ENCODE results near the gene LSM14B.
A peak's percentile ranks its signal among the peaks of the same experiment; 100 is the strongest.

Gene LSM14B

GRCh38 chr20:62156592-62157386 lies 34.5 kb downstream of the LSM14B start:
- H3K4me3 ChIP-seq (ENCODE audit: low read depth, low read length): no peak overlapping the region
- TF ChIP-seq, protein P1, sequence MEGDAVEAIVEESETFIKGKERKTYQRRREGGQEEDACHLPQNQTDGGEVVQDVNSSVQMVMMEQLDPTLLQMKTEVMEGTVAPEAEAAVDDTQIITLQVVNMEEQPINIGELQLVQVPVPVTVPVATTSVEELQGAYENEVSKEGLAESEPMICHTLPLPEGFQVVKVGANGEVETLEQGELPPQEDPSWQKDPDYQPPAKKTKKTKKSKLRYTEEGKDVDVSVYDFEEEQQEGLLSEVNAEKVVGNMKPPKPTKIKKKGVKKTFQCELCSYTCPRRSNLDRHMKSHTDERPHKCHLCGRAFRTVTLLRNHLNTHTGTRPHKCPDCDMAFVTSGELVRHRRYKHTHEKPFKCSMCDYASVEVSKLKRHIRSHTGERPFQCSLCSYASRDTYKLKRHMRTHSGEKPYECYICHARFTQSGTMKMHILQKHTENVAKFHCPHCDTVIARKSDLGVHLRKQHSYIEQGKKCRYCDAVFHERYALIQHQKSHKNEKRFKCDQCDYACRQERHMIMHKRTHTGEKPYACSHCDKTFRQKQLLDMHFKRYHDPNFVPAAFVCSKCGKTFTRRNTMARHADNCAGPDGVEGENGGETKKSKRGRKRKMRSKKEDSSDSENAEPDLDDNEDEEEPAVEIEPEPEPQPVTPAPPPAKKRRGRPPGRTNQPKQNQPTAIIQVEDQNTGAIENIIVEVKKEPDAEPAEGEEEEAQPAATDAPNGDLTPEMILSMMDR (IDR thresholded peaks at IDR 0.05; ENCODE audit: borderline replicate concordance, insufficient read depth, low read depth, low read length): peak; percentile 80

GRCh38 chr20:62157387-62158087 lies 35.3 kb downstream of the LSM14B start:
- TF ChIP-seq, protein P1 (IDR thresholded peaks at IDR 0.05; ENCODE audit: borderline replicate concordance, insufficient read depth, low read depth, low read length): no peak

GRCh38 chr20:62158088-62158400 lies 35.8 kb downstream of the LSM14B start:
- TF ChIP-seq, protein P1 (IDR thresholded peaks at IDR 0.05; ENCODE audit: borderline replicate concordance, insufficient read depth, low read depth, low read length): no peak

More at GRCh38 chr20:62157387-62158087, 35.3 kb downstream of the LSM14B start:
- no peak overlapping the region for H3K4me3 ChIP-seq (ENCODE audit: low read depth, low read length)

DNA sequence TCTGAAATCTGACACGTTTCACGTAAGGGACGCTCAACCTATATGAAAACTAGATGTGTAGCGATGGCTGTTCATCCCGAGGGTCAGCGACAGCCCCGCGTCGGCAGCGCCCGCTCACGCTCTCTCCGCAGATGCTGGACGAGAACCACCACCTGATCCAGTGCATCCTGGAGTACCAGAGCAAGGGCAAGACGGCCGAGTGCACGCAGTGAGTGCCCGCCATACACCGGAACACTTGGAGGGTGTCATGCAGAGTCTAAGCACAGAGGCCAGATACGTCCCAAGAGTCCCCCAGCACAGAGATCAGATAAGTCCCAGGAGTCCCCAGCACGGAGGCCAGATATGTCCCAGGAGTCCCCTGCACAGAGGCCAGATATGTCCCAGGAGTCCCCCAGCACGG lies 36.3 kb downstream of the LSM14B start:
- no peak overlapping the region for H3K4me3 ChIP-seq (ENCODE audit: low read depth, low read length)
- TF ChIP-seq, protein P1 (IDR thresholded peaks at IDR 0.05; ENCODE audit: borderline replicate concordance, insufficient read depth, low read depth, low read length): no peak

More at GRCh38 chr20:62158088-62158400, 35.8 kb downstream of the LSM14B start:
- no peak overlapping the region for H3K4me3 ChIP-seq (ENCODE audit: low read depth, low read length)

DNA sequence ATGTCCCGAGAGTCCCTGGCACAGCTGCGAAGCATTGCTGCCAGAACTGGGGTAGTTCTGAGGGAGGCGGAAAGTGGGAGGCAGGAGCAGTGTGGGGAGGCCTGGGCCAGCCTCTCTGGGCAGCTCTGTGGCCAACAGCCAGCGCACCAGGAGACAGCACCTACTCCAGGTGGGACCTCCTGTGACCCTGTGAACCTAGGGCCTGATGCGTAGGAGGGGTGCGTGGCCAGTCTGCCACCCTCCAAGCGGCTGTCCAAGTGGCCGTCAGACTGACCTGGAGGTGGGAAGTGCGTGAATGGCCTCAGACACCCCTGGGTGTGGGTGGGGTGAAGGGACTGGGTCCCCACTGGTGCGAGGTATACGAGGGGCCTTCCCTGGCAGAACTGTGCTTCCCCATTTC lies 36.8 kb downstream of the LSM14B start:
- TF ChIP-seq, protein P1 (IDR thresholded peaks at IDR 0.05; ENCODE audit: borderline replicate concordance, insufficient read depth, low read depth, low read length): no peak
- no peak overlapping the region for H3K4me3 ChIP-seq (ENCODE audit: low read depth, low read length)

GRCh38 chr20:62159839-62160238 lies 37.6 kb downstream of the LSM14B start:
- TF ChIP-seq, protein P1 (IDR thresholded peaks at IDR 0.05; ENCODE audit: borderline replicate concordance, insufficient read depth, low read depth, low read length): no peak
- no peak overlapping the region for H3K4me3 ChIP-seq (ENCODE audit: low read depth, low read length)

DNA sequence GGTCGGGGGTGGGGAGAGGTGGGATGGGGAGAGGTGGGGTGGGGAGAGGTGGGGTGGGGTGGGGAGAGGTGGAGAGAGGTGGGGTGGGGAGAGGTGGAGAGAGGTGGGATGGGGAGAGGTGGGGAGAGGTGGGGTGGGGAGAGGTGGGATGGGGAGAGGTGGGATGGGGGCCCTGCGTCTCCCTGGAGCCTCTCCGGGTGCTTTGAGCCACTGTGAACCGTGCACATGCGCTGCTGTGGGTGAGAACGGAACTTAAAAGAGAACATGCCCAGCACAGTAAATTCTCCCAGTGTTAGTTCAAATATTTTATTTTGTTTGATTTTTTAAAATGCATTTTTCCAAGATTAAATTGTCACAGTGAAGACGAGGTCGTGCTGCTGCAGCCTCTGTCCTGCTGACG lies 38.0 kb downstream of the LSM14B start:
- H3K4me3 ChIP-seq (ENCODE audit: low read depth, low read length): no peak overlapping the region
- TF ChIP-seq, protein P1 (IDR thresholded peaks at IDR 0.05; ENCODE audit: borderline replicate concordance, insufficient read depth, low read depth, low read length): no peak
